SK-N-SH (cell line): Measurements from ENCODE around the gene MBTPS1.

Source experiments
- EZH2phosphoT487 ChIP-seq: fragments of 200-600 bp; sonication (generic); IDR thresholded peaks from 2 replicates; pipeline ENCODE4 v1.6.1; 2017; ENCODE audit warnings: low read depth, mixed run types, mild to moderate bottlenecking, antibody characterized with exemption, moderate library complexity, borderline replicate concordance
- MEF2A ChIP-seq: IDR thresholded peaks from 2 replicates; pipeline ENCODE4 v1.4.0; 2012; ENCODE audit warnings: low read depth, borderline replicate concordance
- RFX5 ChIP-seq: IDR thresholded peaks from 2 replicates; pipeline ENCODE4 v1.6.1; 2012; ENCODE audit warnings: mild to moderate bottlenecking, improper control_type of control experiment, low read length
- SIN3A ChIP-seq: IDR thresholded peaks from 2 replicates; pipeline ENCODE4 v1.6.1; 2012; ENCODE audit warnings: low read depth, mild to moderate bottlenecking, low read length, moderate library complexity, borderline replicate concordance
- TAF1 ChIP-seq: IDR thresholded peaks from 2 replicates; pipeline ENCODE4 v1.6.1; 2012; ENCODE audit warnings: low read depth, mild to moderate bottlenecking, low read length, moderate library complexity, borderline replicate concordance
- TF ChIP-seq, protein P1 (sequence below): fragments of 200-600 bp; sonication (generic); IDR thresholded peaks from 2 replicates; pipeline ENCODE4 v1.6.1; 2017; ENCODE audit warnings: antibody characterized with exemption, mild to moderate bottlenecking, moderate library complexity
- TF ChIP-seq, protein P2 (sequence below): IDR thresholded peaks from 2 replicates; pipeline ENCODE4; 2012
- TF ChIP-seq, protein P3 (sequence below): fragments of 150-350 bp; IDR thresholded peaks from 2 replicates; pipeline ENCODE4 v1.6.1; 2017; ENCODE audit warnings: antibody characterized with exemption, low read length, low read depth, borderline replicate concordance

DNA sequence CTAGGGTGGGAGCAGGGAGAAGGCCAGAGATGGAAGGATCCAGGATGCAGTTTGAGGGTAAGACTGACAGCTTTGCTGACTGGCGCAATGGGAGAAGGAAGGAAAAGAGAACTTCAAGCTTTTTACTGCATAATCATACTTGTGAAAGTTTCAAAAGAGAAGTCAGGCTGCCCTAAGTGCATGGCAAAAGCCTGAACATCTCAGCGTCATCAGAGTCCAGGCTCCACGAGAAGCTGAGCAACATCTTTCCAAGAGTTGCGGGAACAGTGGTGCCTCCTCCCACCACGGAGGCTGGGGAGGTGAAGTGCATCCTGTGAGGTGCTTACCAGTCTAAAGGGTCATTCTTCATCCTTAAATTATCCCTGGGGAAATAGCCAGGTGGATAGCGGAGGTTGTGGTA, 47.2 kb downstream of the MBTPS1 start:
- TF ChIP-seq, protein P1, sequence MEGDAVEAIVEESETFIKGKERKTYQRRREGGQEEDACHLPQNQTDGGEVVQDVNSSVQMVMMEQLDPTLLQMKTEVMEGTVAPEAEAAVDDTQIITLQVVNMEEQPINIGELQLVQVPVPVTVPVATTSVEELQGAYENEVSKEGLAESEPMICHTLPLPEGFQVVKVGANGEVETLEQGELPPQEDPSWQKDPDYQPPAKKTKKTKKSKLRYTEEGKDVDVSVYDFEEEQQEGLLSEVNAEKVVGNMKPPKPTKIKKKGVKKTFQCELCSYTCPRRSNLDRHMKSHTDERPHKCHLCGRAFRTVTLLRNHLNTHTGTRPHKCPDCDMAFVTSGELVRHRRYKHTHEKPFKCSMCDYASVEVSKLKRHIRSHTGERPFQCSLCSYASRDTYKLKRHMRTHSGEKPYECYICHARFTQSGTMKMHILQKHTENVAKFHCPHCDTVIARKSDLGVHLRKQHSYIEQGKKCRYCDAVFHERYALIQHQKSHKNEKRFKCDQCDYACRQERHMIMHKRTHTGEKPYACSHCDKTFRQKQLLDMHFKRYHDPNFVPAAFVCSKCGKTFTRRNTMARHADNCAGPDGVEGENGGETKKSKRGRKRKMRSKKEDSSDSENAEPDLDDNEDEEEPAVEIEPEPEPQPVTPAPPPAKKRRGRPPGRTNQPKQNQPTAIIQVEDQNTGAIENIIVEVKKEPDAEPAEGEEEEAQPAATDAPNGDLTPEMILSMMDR, result no peak
- no peak for TF ChIP-seq RFX5
- no peak for TF ChIP-seq EZH2phosphoT487
- TF ChIP-seq SIN3A, result no peak
- TF ChIP-seq TAF1, result no peak
- TF ChIP-seq, protein P2, sequence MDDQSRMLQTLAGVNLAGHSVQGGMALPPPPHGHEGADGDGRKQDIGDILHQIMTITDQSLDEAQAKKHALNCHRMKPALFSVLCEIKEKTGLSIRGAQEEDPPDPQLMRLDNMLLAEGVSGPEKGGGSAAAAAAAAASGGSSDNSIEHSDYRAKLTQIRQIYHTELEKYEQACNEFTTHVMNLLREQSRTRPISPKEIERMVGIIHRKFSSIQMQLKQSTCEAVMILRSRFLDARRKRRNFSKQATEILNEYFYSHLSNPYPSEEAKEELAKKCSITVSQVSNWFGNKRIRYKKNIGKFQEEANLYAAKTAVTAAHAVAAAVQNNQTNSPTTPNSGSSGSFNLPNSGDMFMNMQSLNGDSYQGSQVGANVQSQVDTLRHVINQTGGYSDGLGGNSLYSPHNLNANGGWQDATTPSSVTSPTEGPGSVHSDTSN, result no peak
- no peak for TF ChIP-seq MEF2A
- TF ChIP-seq, protein P3, sequence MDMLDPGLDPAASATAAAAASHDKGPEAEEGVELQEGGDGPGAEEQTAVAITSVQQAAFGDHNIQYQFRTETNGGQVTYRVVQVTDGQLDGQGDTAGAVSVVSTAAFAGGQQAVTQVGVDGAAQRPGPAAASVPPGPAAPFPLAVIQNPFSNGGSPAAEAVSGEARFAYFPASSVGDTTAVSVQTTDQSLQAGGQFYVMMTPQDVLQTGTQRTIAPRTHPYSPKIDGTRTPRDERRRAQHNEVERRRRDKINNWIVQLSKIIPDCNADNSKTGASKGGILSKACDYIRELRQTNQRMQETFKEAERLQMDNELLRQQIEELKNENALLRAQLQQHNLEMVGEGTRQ, result no peak
